Ishikawa (cell line): ENCODE measurements around the gene MIEN1.

Experiments
- CEBPB ChIP-seq: IDR thresholded peaks from 2 replicates; pipeline ENCODE4 v1.6.1; 2012
- CREB1 ChIP-seq: IDR thresholded peaks from 2 replicates; pipeline ENCODE4 v1.6.1; 2012; ENCODE audit warnings: low read depth
- EGR1 ChIP-seq: IDR thresholded peaks from 2 replicates; pipeline ENCODE4 v1.6.1; 2012
- EP300 ChIP-seq: IDR thresholded peaks from 2 replicates; pipeline ENCODE4 v1.6.1; 2012; ENCODE audit warnings: borderline replicate concordance
- RAD21 ChIP-seq: IDR thresholded peaks from 2 replicates; pipeline ENCODE4 v1.6.1; 2012; ENCODE audit warnings: low read depth
- TAF1 ChIP-seq: IDR thresholded peaks from 2 replicates; pipeline ENCODE4 v1.6.1; 2012; ENCODE audit warnings: low read depth, mild to moderate bottlenecking
- YY1 ChIP-seq: IDR thresholded peaks from 2 replicates; pipeline ENCODE4 v1.6.1; 2012; ENCODE audit warnings: low read depth
- ZBTB7A ChIP-seq: IDR thresholded peaks from 2 replicates; pipeline ENCODE4 v1.6.1; 2012; ENCODE audit warnings: low read depth
- TF ChIP-seq, protein P1 (sequence below): IDR thresholded peaks from 2 replicates; pipeline ENCODE4 v1.6.1; 2012
- TF ChIP-seq, protein P2 (sequence below): IDR thresholded peaks from 2 replicates; pipeline ENCODE4 v1.6.1; 2012

DNA sequence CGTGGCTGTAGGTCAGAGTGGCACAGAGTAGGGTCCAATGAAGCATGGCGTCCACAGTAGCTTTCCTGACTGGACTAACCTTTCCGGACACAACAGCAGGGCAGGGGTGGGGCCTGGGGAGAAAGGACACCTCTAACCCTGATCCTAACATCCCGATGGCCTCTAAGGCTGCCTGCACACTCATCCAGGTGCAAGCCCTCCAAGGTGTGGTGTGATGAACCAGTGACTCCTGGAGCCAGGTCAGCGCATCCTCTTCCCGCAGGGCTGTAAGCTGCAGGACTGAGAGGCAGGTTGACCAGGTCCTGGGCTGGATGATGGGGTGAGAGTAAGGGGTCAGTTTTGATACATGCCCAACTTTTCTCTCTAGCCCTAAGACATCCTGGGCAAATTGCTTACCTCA lies 33.6 kb downstream of the MIEN1 start:
- TF ChIP-seq, protein P1, sequence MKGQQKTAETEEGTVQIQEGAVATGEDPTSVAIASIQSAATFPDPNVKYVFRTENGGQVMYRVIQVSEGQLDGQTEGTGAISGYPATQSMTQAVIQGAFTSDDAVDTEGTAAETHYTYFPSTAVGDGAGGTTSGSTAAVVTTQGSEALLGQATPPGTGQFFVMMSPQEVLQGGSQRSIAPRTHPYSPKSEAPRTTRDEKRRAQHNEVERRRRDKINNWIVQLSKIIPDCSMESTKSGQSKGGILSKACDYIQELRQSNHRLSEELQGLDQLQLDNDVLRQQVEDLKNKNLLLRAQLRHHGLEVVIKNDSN, result no peak
- TF ChIP-seq, protein P2, sequence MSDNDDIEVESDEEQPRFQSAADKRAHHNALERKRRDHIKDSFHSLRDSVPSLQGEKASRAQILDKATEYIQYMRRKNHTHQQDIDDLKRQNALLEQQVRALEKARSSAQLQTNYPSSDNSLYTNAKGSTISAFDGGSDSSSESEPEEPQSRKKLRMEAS, result no peak
- TF ChIP-seq EGR1 (no peak), CEBPB (no peak), EP300 (no peak), TAF1 (no peak), ZBTB7A (no peak), YY1 (no peak), RAD21 (no peak), CREB1 (no peak)
